Erythroblast (primary cell): ENCODE results near the gene GNB1L.

Experiments
- GATA1 ChIP-seq: IDR thresholded peaks from 2 replicates; pipeline ENCODE4 v1.6.1; 2011; ENCODE audit warnings: low read depth, mild to moderate bottlenecking, control low read depth, low read length, moderate library complexity
- POLR2A ChIP-seq: IDR thresholded peaks from 2 replicates; pipeline ENCODE4 v1.6.1; 2011; ENCODE audit warnings: mild to moderate bottlenecking, low read length

DNA sequence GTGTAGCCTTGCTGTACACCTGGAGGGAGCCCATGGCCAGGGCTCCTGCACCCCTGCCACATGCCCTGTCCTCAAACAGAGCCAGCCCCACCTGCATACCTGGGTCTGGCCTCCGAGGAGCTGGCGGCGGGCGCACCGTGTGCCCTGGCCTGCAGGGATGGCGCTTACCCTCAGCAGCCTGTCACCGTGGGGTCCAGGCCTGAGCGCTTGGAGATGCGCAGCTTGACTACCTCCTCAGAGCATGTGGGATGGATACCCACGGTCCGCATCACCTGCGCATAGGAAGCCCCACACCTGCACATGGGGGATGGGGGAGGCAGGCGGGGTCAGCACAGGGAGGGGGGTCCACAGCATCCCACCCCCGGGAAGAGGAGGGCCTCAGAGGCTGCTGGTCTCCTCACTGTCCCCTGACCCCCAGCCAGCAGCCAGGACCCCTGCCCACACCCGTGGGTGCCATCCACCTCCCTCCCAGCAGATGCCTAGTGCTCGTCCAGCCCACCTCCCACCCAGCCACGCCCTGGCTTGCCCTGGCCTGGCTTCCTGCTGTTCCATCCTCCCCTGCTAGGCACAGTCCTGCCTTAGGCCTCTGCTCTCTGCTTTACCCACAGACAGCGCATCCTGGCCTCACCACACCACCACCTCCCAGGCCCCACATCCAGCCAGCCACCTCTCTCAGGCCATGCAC is 22.4 kb upstream of the GNB1L start:
- TF ChIP-seq POLR2A = no peak
- TF ChIP-seq GATA1 = no peak
